ENCODE measurements around the gene PRKCZ.
A peak's percentile ranks its signal among the peaks of the same experiment; 100 is the strongest.
"Not testable (repeated sequence)": the region's sequence is repeated elsewhere in the genome, so short reads cannot be mapped to it uniquely, and the experiment has no call there.

Gene PRKCZ

GRCh38 chr1:2137257-2138121, 87.3 kb downstream of the PRKCZ start:
- peak; percentile 20 for DNase-seq

GRCh38 chr1:2139156-2139555, 88.9 kb downstream of the PRKCZ start:
- not testable (repeated sequence) for DNase-seq

GRCh38 chr1:2141025-2141424, 90.8 kb downstream of the PRKCZ start:
- DNase-seq: no peak

GRCh38 chr1:2143814-2144500, 93.7 kb downstream of the PRKCZ start:
- DNase-seq: no peak

- DNase-seq: no peak
Observed at GRCh38 chr1:2144501-2145090, 94.4 kb downstream of the PRKCZ start.

- peak; percentile 31 for DNase-seq
Observed at GRCh38 chr1:2145946-2146835, 96.0 kb downstream of the PRKCZ start.

- DNase-seq: no peak
Observed at GRCh38 chr1:2146836-2147517, 96.8 kb downstream of the PRKCZ start.

GRCh38 chr1:2147869-2148268, 97.7 kb downstream of the PRKCZ start:
- not testable (repeated sequence) for DNase-seq

- peak; percentile 73 for DNase-seq
Observed at GRCh38 chr1:2148691-2149090, 98.5 kb downstream of the PRKCZ start.

- no peak for DNase-seq
Observed at GRCh38 chr1:2150801-2151200, 100.6 kb downstream of the PRKCZ start.

- no peak for DNase-seq
Observed at GRCh38 chr1:2151252-2151651, 101.0 kb downstream of the PRKCZ start.

- no peak for DNase-seq
Observed at GRCh38 chr1:2151911-2152310, 101.7 kb downstream of the PRKCZ start.

- DNase-seq: peak; percentile 29
Observed at GRCh38 chr1:2152954-2153353, 102.7 kb downstream of the PRKCZ start.

- DNase-seq: no peak
Observed at GRCh38 chr1:2154022-2154421, 103.8 kb downstream of the PRKCZ start.

- DNase-seq: no peak
Observed at GRCh38 chr1:2155147-2155598, 105.0 kb downstream of the PRKCZ start.

GRCh38 chr1:2155788-2156187, 105.6 kb downstream of the PRKCZ start:
- no peak for DNase-seq

- no peak for DNase-seq
Observed at GRCh38 chr1:2156866-2157265, 106.7 kb downstream of the PRKCZ start.

- DNase-seq: no peak
Observed at GRCh38 chr1:2157856-2158255, 107.6 kb downstream of the PRKCZ start.

- no peak for DNase-seq
Observed at GRCh38 chr1:2158272-2158671, 108.1 kb downstream of the PRKCZ start.

GRCh38 chr1:2159124-2159523, 108.9 kb downstream of the PRKCZ start:
- DNase-seq: no peak

- no peak for DNase-seq
Observed at GRCh38 chr1:2160451-2161300, 110.5 kb downstream of the PRKCZ start.
